ENCODE results near the gene PTPN3.

DNA sequence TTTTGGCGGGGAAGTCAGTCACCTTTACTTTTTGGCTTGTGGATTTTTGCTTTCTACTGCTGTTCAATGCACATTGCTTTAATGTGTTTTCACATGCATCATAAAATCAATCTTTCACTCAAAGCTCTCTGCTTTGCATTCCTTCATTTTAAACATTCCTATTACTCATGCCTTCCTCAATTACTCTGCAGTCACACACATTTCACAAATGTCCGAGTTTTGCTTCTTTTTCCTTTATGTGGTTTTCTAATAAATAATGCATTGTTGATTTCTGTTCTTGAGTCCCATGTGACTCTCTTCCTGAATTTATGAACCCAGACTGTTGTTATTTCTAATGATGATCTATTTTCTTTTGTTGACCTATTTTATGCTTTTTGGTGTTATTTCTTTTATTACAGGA is 95.0 kb downstream of the PTPN3 start:
- TF ChIP-seq POLR2AphosphoS5 (IDR thresholded peaks at IDR 0.05; ENCODE audit: low read depth): no peak
- TF ChIP-seq, protein P1, sequence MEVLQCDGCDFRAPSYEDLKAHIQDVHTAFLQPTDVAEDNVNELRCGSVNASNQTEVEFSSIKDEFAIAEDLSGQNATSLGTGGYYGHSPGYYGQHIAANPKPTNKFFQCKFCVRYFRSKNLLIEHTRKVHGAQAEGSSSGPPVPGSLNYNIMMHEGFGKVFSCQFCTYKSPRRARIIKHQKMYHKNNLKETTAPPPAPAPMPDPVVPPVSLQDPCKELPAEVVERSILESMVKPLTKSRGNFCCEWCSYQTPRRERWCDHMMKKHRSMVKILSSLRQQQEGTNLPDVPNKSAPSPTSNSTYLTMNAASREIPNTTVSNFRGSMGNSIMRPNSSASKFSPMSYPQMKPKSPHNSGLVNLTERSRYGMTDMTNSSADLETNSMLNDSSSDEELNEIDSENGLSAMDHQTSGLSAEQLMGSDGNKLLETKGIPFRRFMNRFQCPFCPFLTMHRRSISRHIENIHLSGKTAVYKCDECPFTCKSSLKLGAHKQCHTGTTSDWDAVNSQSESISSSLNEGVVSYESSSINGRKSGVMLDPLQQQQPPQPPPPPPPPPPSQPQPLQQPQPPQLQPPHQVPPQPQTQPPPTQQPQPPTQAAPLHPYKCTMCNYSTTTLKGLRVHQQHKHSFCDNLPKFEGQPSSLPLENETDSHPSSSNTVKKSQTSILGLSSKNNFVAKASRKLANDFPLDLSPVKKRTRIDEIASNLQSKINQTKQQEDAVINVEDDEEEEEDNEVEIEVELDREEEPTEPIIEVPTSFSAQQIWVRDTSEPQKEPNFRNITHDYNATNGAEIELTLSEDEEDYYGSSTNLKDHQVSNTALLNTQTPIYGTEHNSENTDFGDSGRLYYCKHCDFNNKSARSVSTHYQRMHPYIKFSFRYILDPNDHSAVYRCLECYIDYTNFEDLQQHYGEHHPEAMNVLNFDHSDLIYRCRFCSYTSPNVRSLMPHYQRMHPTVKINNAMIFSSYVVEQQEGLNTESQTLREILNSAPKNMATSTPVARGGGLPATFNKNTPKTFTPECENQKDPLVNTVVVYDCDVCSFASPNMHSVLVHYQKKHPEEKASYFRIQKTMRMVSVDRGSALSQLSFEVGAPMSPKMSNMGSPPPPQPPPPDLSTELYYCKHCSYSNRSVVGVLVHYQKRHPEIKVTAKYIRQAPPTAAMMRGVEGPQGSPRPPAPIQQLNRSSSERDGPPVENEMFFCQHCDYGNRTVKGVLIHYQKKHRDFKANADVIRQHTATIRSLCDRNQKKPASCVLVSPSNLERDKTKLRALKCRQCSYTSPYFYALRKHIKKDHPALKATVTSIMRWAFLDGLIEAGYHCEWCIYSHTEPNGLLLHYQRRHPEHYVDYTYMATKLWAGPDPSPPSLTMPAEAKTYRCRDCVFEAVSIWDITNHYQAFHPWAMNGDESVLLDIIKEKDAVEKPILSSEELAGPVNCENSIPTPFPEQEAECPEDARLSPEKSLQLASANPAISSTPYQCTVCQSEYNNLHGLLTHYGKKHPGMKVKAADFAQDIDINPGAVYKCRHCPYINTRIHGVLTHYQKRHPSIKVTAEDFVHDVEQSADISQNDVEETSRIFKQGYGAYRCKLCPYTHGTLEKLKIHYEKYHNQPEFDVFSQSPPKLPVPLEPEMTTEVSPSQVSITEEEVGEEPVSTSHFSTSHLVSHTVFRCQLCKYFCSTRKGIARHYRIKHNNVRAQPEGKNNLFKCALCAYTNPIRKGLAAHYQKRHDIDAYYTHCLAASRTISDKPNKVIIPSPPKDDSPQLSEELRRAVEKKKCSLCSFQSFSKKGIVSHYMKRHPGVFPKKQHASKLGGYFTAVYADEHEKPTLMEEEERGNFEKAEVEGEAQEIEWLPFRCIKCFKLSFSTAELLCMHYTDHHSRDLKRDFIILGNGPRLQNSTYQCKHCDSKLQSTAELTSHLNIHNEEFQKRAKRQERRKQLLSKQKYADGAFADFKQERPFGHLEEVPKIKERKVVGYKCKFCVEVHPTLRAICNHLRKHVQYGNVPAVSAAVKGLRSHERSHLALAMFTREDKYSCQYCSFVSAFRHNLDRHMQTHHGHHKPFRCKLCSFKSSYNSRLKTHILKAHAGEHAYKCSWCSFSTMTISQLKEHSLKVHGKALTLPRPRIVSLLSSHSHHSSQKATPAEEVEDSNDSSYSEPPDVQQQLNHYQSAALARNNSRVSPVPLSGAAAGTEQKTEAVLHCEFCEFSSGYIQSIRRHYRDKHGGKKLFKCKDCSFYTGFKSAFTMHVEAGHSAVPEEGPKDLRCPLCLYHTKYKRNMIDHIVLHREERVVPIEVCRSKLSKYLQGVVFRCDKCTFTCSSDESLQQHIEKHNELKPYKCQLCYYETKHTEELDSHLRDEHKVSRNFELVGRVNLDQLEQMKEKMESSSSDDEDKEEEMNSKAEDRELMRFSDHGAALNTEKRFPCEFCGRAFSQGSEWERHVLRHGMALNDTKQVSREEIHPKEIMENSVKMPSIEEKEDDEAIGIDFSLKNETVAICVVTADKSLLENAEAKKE (CRISPR knock-in tag; IDR thresholded peaks at IDR 0.05): no peak
